GM18499 (cell line): Measurements from ENCODE around the gene FCSK.
"Not testable (repeated sequence)": the region's sequence is repeated elsewhere in the genome, so short reads cannot be mapped to it uniquely, and the experiment has no call there.

Experiments used
- ATAC-seq: cut with Tn5 transposase; IDR thresholded peaks from one replicate; pipeline ENCODE4 v1.9.1; 2021; ENCODE audit warnings: moderate number of reproducible peaks; ENCODE audit not compliant: insufficient read depth, unreplicated experiment

Gene FCSK

DNA sequence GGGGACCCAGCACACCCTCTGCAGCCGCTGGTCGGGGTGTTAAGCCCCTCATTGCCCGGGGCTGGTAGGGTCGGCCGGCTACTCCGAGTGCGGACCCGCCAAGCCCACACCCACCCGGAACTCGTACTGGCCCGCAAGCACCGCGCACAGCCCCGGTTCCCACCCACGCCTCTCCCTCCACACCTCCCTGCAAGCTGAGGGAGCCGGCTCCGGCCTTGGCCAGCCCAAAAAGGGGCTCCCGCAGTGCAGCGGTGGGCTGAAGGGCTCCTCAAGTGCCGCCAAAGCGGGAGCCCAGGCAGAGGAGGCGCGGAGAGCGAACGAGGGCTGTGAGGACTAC is 3.4 kb upstream of the FCSK start:
- not testable (repeated sequence) for ATAC-seq

DNA sequence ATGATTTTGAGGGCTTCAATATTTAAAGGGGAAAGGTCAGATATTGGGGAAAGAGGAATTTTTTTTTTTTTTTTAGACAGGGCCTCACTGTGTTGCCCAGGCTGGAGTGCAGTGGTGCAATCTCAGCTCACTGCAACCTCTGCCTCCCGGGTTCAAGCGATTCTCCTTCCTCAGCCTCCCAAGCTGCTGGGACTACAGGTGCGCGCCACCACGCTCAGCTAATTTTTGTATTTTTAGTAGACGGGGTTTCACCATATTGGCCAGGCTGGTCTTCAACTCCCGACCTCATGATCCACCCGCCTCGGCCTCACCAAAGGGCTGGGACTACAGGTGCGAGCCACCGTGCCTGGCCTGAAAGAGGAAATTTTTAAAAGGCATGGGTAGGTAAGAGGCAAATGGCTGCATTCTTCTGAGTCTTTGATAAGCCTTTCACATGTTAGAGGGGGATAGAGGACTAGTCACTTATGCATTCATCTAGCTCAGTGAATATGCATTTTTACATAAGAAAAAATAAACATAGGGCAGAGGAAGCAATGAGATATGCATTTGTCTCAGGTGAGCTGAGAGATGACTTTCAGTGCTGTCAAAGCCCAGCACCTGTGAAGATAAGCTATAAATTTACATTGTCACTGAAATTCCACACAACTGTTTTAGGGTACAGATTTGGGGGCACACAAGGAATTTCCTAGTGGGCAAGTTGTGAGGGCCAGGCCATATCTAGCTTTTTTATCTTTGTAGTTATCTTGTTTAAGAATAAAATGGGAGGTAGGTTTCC is 1.1 kb upstream of the FCSK start:
- ATAC-seq = no peak

DNA sequence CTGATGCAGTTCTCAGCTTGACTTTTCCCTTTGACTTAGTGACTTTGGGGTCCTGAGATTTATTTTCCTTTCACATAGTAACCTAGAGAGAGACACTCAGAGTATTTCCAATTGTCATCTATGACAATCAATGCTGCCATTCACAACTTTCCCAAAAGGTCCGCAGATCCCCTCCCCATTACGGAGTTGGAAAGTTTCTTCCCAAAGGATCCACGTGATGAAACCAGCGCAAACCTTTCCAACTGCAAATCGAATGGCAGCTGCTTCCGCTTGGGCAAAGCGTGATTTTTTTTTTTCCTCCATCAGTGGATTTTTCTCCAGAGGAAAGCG is 538 bp upstream of the FCSK start:
- ATAC-seq = no peak

GRCh38 chr16:70455910-70456309 is 1.5 kb downstream of the FCSK start:
- no peak for ATAC-seq

DNA sequence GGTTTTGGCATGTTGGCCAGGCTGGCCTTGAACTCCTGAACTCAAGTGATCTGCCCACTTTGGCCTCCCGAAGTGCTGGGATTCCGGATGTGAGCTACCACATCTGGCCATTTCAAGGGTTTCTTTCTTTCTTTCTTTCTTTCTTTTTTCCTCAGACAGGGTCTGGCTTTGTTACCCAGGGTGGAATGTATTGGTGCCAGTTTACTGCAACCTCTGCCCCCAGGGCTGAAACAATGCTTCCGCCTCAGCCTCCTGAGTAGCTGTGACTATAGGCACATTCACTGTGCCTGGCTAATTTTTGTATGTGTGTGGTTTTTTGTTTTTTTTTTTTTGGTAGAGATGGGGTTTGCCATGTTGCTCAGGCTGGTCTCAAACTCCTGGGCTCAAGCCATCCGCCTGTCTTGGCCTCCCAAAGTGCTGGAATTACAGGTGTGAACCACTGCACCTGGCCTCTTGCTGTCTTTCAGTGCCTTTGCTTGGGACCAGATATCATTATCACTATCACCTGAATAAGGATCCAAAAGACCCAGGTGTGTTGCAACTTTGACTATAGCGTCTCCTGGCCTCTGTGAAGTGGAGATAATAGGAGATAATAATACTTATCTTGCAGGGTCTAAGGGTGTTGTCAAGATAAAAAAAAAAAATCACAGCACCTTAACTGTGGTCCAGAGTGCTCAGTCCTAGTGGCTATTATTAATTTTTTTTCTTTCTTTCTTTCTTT is 3.2 kb downstream of the FCSK start:
- no peak for ATAC-seq

GRCh38 chr16:70460737-70461261 is 6.4 kb downstream of the FCSK start:
- ATAC-seq = no peak

- no peak for ATAC-seq
These were observed 8.8 kb downstream of the FCSK start for GRCh38 chr16:70463235-70463634.

GRCh38 chr16:70465999-70466804 is 11.8 kb downstream of the FCSK start:
- no peak for ATAC-seq

GRCh38 chr16:70466805-70467076 is 12.3 kb downstream of the FCSK start:
- ATAC-seq = no peak

DNA sequence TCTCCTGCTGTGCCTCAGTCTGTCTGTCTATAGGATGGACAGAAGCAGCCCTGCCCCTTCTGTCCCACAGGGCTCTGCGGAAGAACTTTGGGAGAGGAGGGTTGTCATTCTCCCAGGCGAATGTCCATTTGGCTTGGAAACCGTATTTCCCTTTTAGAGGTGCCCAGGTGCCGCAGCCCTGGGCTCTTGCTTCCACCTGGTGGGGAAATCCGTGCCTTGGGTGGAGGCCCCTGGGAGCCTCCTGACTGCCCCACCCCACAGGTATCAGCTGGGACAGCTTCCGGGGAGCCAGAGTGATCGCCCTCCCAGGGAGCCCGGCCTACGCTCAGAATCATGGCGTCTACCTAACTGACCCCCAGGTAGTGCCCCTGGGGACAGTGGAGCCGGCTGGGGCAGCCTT is 12.7 kb downstream of the FCSK start:
- no peak for ATAC-seq

DNA sequence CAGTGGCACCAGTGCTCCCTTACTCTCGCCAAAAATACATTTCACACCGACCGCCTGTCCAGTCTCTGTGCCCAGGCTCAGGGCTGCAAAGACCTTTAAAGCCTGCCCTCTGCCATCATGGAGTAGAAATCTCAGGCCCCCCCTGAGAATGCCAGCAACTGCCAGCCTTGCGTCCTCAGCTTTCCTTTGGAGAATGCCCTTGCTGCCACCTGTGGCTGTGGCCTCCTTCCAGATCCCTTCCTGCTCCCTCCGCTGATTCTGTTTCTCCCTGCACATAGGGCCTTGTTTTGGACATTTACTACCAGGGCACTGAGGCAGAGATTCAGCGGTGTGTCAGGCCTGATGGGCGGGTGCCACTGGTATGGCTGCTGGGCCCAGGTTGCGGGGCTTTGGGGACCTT is 13.2 kb downstream of the FCSK start:
- ATAC-seq = no peak

- ATAC-seq = no peak
These were observed 14.6 kb downstream of the FCSK start for GRCh38 chr16:70468776-70469525.

DNA sequence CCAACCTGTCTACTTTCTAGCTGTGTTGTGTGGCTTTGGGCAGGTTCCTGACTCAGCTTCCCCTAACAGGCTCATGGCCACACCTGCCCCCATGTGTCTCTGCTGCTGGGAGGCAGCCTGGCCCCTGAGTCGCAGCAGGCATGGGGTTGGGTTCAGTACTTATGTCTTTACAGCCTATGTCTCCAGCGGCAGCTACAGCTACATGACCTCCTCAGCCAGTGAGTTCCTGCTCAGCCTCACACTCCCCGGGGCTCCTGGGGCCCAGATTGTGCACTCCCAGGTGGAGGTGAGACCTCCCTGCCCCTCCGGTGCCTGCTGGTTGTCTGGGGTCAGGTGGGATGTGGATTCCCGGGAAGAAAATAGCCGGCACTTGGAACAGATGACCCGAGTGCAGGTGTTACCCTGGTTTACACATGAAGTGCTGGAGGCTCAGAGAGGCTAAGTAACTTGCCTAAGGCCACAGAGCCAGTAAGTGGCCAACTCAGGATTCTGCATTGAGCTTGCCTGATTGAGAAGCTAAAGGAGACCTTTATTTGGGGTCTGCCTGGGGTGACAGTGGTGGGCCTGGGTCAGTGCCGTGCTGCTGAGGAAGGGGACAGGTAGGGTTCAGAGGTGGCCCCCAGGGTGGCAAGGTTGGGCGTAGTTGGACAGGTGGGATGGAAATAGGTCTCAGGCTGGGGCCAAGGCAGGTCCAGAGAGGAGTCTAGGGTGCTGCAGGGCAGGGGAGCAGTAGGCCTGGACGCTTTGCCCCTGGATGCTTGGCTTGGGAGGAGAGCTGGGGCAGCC is 15.9 kb downstream of the FCSK start:
- no peak for ATAC-seq

GRCh38 chr16:70470927-70471341 is 16.5 kb downstream of the FCSK start:
- ATAC-seq = no peak

GRCh38 chr16:70472786-70473433 is 18.5 kb downstream of the FCSK start:
- ATAC-seq = no peak

- no peak for ATAC-seq
These were observed 19.3 kb downstream of the FCSK start for GRCh38 chr16:70473446-70474319.

GRCh38 chr16:70474320-70475053 is 20.1 kb downstream of the FCSK start:
- ATAC-seq = no peak
